ENCODE measurements around the gene XPO4.
"Not testable (repeated sequence)": the region's sequence is repeated elsewhere in the genome, so short reads cannot be mapped to it uniquely, and the experiment has no call there.

Gene XPO4

DNA sequence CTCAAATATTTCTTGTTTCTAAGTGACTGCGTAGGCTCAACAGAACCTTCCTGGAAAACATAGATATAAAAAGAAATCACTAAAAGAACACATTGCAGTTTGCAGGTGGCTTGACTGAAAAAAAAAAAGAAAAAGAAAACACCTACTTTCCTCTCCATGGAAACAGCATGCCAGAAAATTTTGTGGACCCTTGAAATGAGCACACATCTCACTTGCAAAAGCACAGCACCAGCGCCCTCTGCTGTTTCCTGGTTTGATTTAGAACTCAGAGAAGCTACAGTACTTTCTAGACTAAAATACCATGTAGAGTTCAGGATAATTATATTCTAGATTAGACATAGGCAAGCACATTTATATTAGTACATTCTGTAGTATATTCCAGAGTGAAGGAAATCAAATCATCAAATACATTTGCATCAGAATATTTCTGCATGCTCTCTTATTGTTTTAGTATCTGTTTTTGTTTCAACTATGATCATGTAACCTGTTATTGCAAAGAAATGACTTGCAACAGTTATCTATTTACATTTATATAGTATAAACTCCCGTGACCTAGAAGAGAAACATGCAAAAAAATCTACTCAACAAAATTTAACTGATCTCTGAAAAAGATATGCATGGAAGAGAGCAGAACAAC is 22.3 kb upstream of the XPO4 start:
- Histone ChIP-seq H4K20me1 (ENCODE audit: insufficient read depth) (no peaks in the 10 kb centered on the region), H3K4me2 (no peak overlapping the region), H3K4me3 (IDR thresholded peaks at IDR 0.05; ENCODE audit: insufficient read depth, low read depth, low read length) (no peak overlapping the region), H3K79me2 (ENCODE audit: insufficient read depth, low read depth) (no peaks in the 10 kb centered on the region), H3K9ac (no peak overlapping the region), H3K36me3 (ENCODE audit: insufficient read depth) (no peaks in the 10 kb centered on the region), H2AFZ (ENCODE audit: low read depth) (no peak overlapping the region), H3K27me3 (ENCODE audit: insufficient read depth, low read depth) (no peaks in the 10 kb centered on the region), H3K4me1 (ENCODE audit: low read depth, poor library complexity, severe bottlenecking) (no peaks in the 10 kb centered on the region), H3K27ac (no peak overlapping the region)
- peak; percentile 77 for TF ChIP-seq CTCF (conservative IDR thresholded peaks at IDR 0.05; ENCODE audit: low read depth, low read length)

DNA sequence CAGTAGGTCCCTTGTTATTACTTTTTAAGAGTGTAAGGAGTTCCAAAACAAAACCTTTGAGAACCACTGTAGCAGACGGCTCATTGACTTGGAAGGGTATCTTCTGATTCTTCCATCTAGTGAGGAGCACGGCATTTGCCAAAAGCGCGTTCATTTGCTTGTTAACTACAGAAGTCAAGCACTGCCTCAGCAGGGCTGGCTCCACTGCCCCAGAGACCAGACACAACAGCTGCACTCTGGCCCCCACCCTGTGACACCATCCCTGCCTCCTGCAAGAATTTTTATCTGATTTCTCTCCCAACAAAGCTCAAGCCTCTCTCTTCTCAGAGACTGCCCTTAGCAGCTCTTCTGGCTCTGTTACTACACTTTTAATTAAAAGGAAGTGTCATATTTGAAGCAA is 20.7 kb upstream of the XPO4 start:
- no peak overlapping the region for H2AFZ ChIP-seq (ENCODE audit: low read depth)
- TF ChIP-seq CTCF (conservative IDR thresholded peaks at IDR 0.05; ENCODE audit: low read depth, low read length): no peak
- no peaks in the 10 kb centered on the region for H3K36me3 ChIP-seq (ENCODE audit: insufficient read depth)
- H3K4me3 ChIP-seq (IDR thresholded peaks at IDR 0.05; ENCODE audit: insufficient read depth, low read depth, low read length): no peak overlapping the region
- H3K4me2 ChIP-seq: no peak overlapping the region
- no peaks in the 10 kb centered on the region for H3K79me2 ChIP-seq (ENCODE audit: insufficient read depth, low read depth)
- H3K27ac ChIP-seq: no peak overlapping the region
- H3K9ac ChIP-seq: no peak overlapping the region
- no peaks in the 10 kb centered on the region for H3K27me3 ChIP-seq (ENCODE audit: insufficient read depth, low read depth)
- H3K4me1 ChIP-seq (ENCODE audit: low read depth, poor library complexity, severe bottlenecking): no peaks in the 10 kb centered on the region
- no peaks in the 10 kb centered on the region for H4K20me1 ChIP-seq (ENCODE audit: insufficient read depth)

GRCh38 chr13:20921572-20921971 is 19.0 kb upstream of the XPO4 start:
- H3K27ac ChIP-seq: no peak overlapping the region
- no peak for TF ChIP-seq CTCF (conservative IDR thresholded peaks at IDR 0.05; ENCODE audit: low read depth, low read length)
- H3K4me2 ChIP-seq: no peak overlapping the region
- no peak overlapping the region for H3K4me3 ChIP-seq (IDR thresholded peaks at IDR 0.05; ENCODE audit: insufficient read depth, low read depth, low read length)
- H3K79me2 ChIP-seq (ENCODE audit: insufficient read depth, low read depth): no peaks in the 10 kb centered on the region
- H3K27me3 ChIP-seq (ENCODE audit: insufficient read depth, low read depth): no peaks in the 10 kb centered on the region
- H3K36me3 ChIP-seq (ENCODE audit: insufficient read depth): no peaks in the 10 kb centered on the region
- H4K20me1 ChIP-seq (ENCODE audit: insufficient read depth): no peaks in the 10 kb centered on the region
- H3K9ac ChIP-seq: no peak overlapping the region
- no peaks in the 10 kb centered on the region for H3K4me1 ChIP-seq (ENCODE audit: low read depth, poor library complexity, severe bottlenecking)
- H2AFZ ChIP-seq (ENCODE audit: low read depth): no peak overlapping the region

GRCh38 chr13:20915676-20916075 is 13.1 kb upstream of the XPO4 start:
- H3K9ac ChIP-seq; H3K4me2 ChIP-seq; H4K20me1 ChIP-seq (ENCODE audit: insufficient read depth); H3K27me3 ChIP-seq (ENCODE audit: insufficient read depth, low read depth); H3K27ac ChIP-seq; H3K4me3 ChIP-seq (IDR thresholded peaks at IDR 0.05; ENCODE audit: insufficient read depth, low read depth, low read length); H2AFZ ChIP-seq (ENCODE audit: low read depth); H3K4me1 ChIP-seq (ENCODE audit: low read depth, poor library complexity, severe bottlenecking); H3K36me3 ChIP-seq (ENCODE audit: insufficient read depth); H3K79me2 ChIP-seq (ENCODE audit: insufficient read depth, low read depth): not testable (repeated sequence)

GRCh38 chr13:20911037-20911436 is 8.5 kb upstream of the XPO4 start:
- H3K4me1 ChIP-seq (ENCODE audit: low read depth, poor library complexity, severe bottlenecking): no peaks in the 10 kb centered on the region
- no peaks in the 10 kb centered on the region for H3K27me3 ChIP-seq (ENCODE audit: insufficient read depth, low read depth)
- no peak overlapping the region for H2AFZ ChIP-seq (ENCODE audit: low read depth)
- TF ChIP-seq CTCF (conservative IDR thresholded peaks at IDR 0.05; ENCODE audit: low read depth, low read length): no peak
- H4K20me1 ChIP-seq (ENCODE audit: insufficient read depth): no peaks in the 10 kb centered on the region
- H3K4me2 ChIP-seq: no peak overlapping the region
- H3K4me3 ChIP-seq (IDR thresholded peaks at IDR 0.05; ENCODE audit: insufficient read depth, low read depth, low read length): no peak overlapping the region
- H3K27ac ChIP-seq: no peak overlapping the region
- H3K79me2 ChIP-seq (ENCODE audit: insufficient read depth, low read depth): no peaks in the 10 kb centered on the region
- H3K36me3 ChIP-seq (ENCODE audit: insufficient read depth): no peaks in the 10 kb centered on the region
- no peak overlapping the region for H3K9ac ChIP-seq
